ENCODE data around the gene TUSC2. TPM values are rescaled to one million over a fixed set of nuclear protein-coding genes. Genes with fewer than 3 reads are reported as not detected.

TUSC2 gene
- polyA plus RNA-seq, 1 of the 3 experiments (the other 2 are of a cell fraction) = 58.7 TPM

DNA sequence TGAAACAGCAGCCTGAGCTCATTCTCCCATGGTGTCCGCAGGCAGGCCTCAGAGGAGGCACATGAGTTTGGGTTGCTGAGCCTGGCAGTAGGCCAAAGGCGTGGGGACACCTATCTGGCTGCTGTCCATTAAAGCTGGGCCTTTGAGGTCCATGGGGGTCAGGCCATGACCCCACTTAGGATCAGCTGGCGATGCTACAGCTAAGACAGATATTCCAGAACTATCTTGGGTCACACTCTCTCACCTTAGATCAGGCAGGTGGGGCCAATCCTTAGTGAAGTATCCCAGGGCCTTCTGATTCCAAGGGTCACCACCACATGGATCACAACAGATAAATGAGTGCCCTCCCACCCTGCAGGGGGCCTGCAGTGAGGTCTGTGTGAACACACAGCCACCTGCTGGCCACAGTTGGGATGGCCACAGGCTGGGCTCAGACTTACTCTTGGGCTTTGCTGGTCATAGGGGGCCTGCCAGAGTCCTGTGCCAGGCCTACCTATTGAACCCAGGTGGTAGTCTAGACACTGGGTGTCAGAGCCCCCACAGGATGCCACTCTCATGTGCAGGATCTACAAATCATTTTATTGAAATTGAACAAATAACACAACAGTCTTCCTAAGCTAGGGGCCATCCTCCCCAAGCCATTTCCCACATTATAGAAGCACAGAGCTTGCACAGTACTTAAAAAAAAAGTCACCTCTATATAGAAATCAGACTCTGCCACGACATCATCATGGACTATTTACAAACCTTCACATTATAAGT is 3.5 kb downstream of the TUSC2 start:
- peaks cover 21% of the 10 kb centered on the region for H3F3A ChIP-seq (replicated peaks; ENCODE audit: insufficient read depth)
- H3K9me2 ChIP-seq = no peaks in the 10 kb centered on the region
- H3K27ac ChIP-seq (ENCODE audit: low read depth in 2 of 2, low read length in 1 of 2) = no peak overlapping the region; a peak in 1 of 4 replicates
- no peaks in the 10 kb centered on the region for H4K20me1 ChIP-seq (ENCODE audit: insufficient read depth)
- no peaks in the 10 kb centered on the region for H3K27me3 ChIP-seq (ENCODE audit: insufficient read depth)
- ChIA-PET POLR2A (interaction anchor here (0.7 to 1.7 kb wide), 3 partner anchors 13 to 32 kb away, joined by 3 to 6 read pairs (median 4); partner anchors contain the start of genes CYB561D2, IFRD2 and NPRL2), CTCF (interaction anchor here (0.6 to 6.0 kb wide), 34 partner anchors 9 to 289 kb away, joined by 3 to 60 read pairs (median 4); partner anchors contain the start of genes HYAL1, HYAL3, NAA80 and RASSF1)
- H3K4me3 ChIP-seq (ENCODE audit: low read depth in 2 of 2, low read length in 1 of 2) = no peak overlapping the region; a peak in 1 of 4 replicates
- H3K4me2 ChIP-seq = no peak overlapping the region
- 0% methylated on average over 1 of the region's 4 CpGs for WGBS (ENCODE audit: low lambda C conversion rate)
- H3K79me2 ChIP-seq (ENCODE audit: insufficient read depth) = peaks cover 37% of the 10 kb centered on the region
- H3K9ac ChIP-seq = no peak overlapping the region
- DNase-seq = peak; percentile 85
- peaks cover under 1 to 25% of the 10 kb centered on the region in 2 experiments for H3K36me3 ChIP-seq (replicated peaks in 1 of 2; ENCODE audit: control insufficient read depth in 1 of 2, insufficient read depth in 2 of 2, low read length in 1 of 2)
- no peaks in the 10 kb centered on the region for H3K9me3 ChIP-seq
- H3K4me1 ChIP-seq (ENCODE audit: control insufficient read depth in 1 of 2, insufficient read depth in 2 of 2, low read depth in 1 of 2, low read length in 1 of 2) = peaks cover 0 to 36% of the 10 kb centered on the region in 2 experiments; a peak in 2 of 4 replicates
- H2AFZ ChIP-seq (ENCODE audit: low read depth) = no peak overlapping the region
- TF ChIP-seq JUND (IDR thresholded peaks at IDR 0.05) (no peak), FOXM1 (IDR thresholded peaks at IDR 0.05; ENCODE audit: low read depth) (no peak), RXRA (IDR thresholded peaks at IDR 0.05; ENCODE audit: borderline replicate concordance, low read depth) (no peak), FOXJ3 (CRISPR knock-in tag; IDR thresholded peaks at IDR 0.05) (no peak), RCOR1 (IDR thresholded peaks at IDR 0.05; ENCODE audit: low read length) (no peak), MEF2A (IDR thresholded peaks at IDR 0.05; ENCODE audit: borderline replicate concordance, low read depth) (no peak), TAF1 (IDR thresholded peaks at IDR 0.05; ENCODE audit: borderline replicate concordance, low read depth, low read length) (no peak), GABPA (IDR thresholded peaks at IDR 0.05; ENCODE audit: low read depth) (no peak), ELF1 (IDR thresholded peaks at IDR 0.05) (no peak), YY1 (IDR thresholded peaks at IDR 0.05; ENCODE audit: low read depth) (no peak), CHD2 (IDR thresholded peaks at IDR 0.05; ENCODE audit: low read length, partially characterized antibody) (no peak), SIN3A (IDR thresholded peaks at IDR 0.05; ENCODE audit: borderline replicate concordance, low read depth, low read length) (no peak), MXI1 (IDR thresholded peaks at IDR 0.05; ENCODE audit: low read depth, low read length) (peak; percentile 32; the same call in 1 of the 2 replicates), EP300 (IDR thresholded peaks at IDR 0.05; ENCODE audit: borderline replicate concordance in 1 of 2, low read depth in 1 of 2, low read length in 1 of 2) (no peak), NRF1 (IDR thresholded peaks at IDR 0.05; ENCODE audit: low read depth, low read length) (no peak), RAD21 (IDR thresholded peaks at IDR 0.05; ENCODE audit: low read length) (peak; percentile 77), TCF12 (IDR thresholded peaks at IDR 0.05) (no peak), FOSL2 (IDR thresholded peaks at IDR 0.05; ENCODE audit: borderline replicate concordance, low read depth) (no peak), RFX5 (IDR thresholded peaks at IDR 0.05; ENCODE audit: low read length) (no peak; the same call in 1 of the 2 replicates)
- TF ChIP-seq, protein P1, sequence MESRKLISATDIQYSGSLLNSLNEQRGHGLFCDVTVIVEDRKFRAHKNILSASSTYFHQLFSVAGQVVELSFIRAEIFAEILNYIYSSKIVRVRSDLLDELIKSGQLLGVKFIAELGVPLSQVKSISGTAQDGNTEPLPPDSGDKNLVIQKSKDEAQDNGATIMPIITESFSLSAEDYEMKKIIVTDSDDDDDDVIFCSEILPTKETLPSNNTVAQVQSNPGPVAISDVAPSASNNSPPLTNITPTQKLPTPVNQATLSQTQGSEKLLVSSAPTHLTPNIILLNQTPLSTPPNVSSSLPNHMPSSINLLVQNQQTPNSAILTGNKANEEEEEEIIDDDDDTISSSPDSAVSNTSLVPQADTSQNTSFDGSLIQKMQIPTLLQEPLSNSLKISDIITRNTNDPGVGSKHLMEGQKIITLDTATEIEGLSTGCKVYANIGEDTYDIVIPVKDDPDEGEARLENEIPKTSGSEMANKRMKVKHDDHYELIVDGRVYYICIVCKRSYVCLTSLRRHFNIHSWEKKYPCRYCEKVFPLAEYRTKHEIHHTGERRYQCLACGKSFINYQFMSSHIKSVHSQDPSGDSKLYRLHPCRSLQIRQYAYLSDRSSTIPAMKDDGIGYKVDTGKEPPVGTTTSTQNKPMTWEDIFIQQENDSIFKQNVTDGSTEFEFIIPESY (IDR thresholded peaks at IDR 0.05; ENCODE audit: borderline replicate concordance, low read depth) = no peak
- TF ChIP-seq, protein P2, sequence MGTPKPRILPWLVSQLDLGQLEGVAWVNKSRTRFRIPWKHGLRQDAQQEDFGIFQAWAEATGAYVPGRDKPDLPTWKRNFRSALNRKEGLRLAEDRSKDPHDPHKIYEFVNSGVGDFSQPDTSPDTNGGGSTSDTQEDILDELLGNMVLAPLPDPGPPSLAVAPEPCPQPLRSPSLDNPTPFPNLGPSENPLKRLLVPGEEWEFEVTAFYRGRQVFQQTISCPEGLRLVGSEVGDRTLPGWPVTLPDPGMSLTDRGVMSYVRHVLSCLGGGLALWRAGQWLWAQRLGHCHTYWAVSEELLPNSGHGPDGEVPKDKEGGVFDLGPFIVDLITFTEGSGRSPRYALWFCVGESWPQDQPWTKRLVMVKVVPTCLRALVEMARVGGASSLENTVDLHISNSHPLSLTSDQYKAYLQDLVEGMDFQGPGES (IDR thresholded peaks at IDR 0.05; ENCODE audit: low read depth, low read length) = no peak
- TF ChIP-seq, protein P3, sequence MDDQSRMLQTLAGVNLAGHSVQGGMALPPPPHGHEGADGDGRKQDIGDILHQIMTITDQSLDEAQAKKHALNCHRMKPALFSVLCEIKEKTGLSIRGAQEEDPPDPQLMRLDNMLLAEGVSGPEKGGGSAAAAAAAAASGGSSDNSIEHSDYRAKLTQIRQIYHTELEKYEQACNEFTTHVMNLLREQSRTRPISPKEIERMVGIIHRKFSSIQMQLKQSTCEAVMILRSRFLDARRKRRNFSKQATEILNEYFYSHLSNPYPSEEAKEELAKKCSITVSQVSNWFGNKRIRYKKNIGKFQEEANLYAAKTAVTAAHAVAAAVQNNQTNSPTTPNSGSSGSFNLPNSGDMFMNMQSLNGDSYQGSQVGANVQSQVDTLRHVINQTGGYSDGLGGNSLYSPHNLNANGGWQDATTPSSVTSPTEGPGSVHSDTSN (IDR thresholded peaks at IDR 0.05) = no peak
- TF ChIP-seq, protein P4, sequence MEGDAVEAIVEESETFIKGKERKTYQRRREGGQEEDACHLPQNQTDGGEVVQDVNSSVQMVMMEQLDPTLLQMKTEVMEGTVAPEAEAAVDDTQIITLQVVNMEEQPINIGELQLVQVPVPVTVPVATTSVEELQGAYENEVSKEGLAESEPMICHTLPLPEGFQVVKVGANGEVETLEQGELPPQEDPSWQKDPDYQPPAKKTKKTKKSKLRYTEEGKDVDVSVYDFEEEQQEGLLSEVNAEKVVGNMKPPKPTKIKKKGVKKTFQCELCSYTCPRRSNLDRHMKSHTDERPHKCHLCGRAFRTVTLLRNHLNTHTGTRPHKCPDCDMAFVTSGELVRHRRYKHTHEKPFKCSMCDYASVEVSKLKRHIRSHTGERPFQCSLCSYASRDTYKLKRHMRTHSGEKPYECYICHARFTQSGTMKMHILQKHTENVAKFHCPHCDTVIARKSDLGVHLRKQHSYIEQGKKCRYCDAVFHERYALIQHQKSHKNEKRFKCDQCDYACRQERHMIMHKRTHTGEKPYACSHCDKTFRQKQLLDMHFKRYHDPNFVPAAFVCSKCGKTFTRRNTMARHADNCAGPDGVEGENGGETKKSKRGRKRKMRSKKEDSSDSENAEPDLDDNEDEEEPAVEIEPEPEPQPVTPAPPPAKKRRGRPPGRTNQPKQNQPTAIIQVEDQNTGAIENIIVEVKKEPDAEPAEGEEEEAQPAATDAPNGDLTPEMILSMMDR (IDR thresholded peaks at IDR 0.05) = peak; percentile 81
- TF ChIP-seq, protein P5, sequence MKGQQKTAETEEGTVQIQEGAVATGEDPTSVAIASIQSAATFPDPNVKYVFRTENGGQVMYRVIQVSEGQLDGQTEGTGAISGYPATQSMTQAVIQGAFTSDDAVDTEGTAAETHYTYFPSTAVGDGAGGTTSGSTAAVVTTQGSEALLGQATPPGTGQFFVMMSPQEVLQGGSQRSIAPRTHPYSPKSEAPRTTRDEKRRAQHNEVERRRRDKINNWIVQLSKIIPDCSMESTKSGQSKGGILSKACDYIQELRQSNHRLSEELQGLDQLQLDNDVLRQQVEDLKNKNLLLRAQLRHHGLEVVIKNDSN (IDR thresholded peaks at IDR 0.05; ENCODE audit: borderline replicate concordance, low read depth) = no peak
- TF ChIP-seq, protein P6, sequence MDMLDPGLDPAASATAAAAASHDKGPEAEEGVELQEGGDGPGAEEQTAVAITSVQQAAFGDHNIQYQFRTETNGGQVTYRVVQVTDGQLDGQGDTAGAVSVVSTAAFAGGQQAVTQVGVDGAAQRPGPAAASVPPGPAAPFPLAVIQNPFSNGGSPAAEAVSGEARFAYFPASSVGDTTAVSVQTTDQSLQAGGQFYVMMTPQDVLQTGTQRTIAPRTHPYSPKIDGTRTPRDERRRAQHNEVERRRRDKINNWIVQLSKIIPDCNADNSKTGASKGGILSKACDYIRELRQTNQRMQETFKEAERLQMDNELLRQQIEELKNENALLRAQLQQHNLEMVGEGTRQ (IDR thresholded peaks at IDR 0.05; ENCODE audit: borderline replicate concordance, low read depth, low read length) = no peak
- TF ChIP-seq, protein P7, sequence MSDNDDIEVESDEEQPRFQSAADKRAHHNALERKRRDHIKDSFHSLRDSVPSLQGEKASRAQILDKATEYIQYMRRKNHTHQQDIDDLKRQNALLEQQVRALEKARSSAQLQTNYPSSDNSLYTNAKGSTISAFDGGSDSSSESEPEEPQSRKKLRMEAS (IDR thresholded peaks at IDR 0.05; ENCODE audit: low read depth) = no peak
